Panc1 (cell line): ENCODE measurements around the gene RING1.

Experiments
- REST ChIP-seq, 2 experiments: IDR thresholded peaks; 2 replicates each; pipeline ENCODE4 v1.6.1; 2011 to 2012; ENCODE audit warnings: low read depth in 2 of 2, control low read depth in 1 of 2, low read length in 1 of 2, mild to moderate bottlenecking in 1 of 2, moderate library complexity in 1 of 2; ENCODE audit not compliant: insufficient read depth in 1 of 2
- TF ChIP-seq, protein P1 (sequence below): fragments of 450-650 bp; IDR thresholded peaks from 2 replicates; pipeline ENCODE4 v1.5.1; 2017; ENCODE audit warnings: mild to moderate bottlenecking

- TF ChIP-seq, protein P1, sequence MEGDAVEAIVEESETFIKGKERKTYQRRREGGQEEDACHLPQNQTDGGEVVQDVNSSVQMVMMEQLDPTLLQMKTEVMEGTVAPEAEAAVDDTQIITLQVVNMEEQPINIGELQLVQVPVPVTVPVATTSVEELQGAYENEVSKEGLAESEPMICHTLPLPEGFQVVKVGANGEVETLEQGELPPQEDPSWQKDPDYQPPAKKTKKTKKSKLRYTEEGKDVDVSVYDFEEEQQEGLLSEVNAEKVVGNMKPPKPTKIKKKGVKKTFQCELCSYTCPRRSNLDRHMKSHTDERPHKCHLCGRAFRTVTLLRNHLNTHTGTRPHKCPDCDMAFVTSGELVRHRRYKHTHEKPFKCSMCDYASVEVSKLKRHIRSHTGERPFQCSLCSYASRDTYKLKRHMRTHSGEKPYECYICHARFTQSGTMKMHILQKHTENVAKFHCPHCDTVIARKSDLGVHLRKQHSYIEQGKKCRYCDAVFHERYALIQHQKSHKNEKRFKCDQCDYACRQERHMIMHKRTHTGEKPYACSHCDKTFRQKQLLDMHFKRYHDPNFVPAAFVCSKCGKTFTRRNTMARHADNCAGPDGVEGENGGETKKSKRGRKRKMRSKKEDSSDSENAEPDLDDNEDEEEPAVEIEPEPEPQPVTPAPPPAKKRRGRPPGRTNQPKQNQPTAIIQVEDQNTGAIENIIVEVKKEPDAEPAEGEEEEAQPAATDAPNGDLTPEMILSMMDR = no peak
- no peak for TF ChIP-seq REST (IDR thresholded peaks at IDR 0.05; ENCODE audit: insufficient read depth in 1 of 2, low read depth in 2 of 2, low read length in 1 of 2)
These were observed 34.6 kb upstream of the RING1 start for GRCh38 chr6:33173535-33174180.
